GM18867 (cell line): Measurements from ENCODE around the gene STAC2.

Experiments
- ATAC-seq: cut with Tn5 transposase; IDR thresholded peaks from one replicate; pipeline ENCODE4 v1.9.1; 2021; ENCODE audit warnings: mild to moderate bottlenecking, moderate library complexity; ENCODE audit not compliant: unreplicated experiment

STAC2 gene

DNA sequence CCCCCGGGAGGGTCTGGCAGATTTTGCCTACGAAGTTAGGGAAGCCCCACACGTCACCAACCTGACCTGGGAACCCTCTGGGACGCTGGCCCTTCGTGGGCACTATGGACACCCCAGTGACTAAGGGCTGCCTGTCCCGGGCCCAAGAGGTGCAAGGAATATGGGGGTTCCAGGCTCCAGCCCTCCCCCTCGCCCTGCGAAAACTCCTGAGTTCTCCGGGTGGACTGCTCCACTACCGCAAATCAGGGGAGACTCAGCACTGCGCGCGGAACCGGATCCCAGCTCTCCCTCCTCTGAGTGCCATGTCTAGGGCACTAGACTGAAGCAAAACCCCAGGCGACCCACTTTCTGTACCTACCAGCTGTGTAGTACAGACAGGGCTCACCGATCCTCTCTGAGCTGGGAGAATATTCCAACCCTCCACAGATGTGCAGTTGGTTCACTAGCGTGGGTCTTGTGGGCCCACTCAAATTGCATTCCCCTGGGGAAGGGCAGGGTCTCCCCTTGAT, 59.9 kb downstream of the STAC2 start, which contains the start of gene ARL5C:
ARL5C (minus strand) TSS at position 321 of the 509 bp plus-strand sequence. CDS start 401 bp downstream, outside the sequence.
- no peak for ATAC-seq

DNA sequence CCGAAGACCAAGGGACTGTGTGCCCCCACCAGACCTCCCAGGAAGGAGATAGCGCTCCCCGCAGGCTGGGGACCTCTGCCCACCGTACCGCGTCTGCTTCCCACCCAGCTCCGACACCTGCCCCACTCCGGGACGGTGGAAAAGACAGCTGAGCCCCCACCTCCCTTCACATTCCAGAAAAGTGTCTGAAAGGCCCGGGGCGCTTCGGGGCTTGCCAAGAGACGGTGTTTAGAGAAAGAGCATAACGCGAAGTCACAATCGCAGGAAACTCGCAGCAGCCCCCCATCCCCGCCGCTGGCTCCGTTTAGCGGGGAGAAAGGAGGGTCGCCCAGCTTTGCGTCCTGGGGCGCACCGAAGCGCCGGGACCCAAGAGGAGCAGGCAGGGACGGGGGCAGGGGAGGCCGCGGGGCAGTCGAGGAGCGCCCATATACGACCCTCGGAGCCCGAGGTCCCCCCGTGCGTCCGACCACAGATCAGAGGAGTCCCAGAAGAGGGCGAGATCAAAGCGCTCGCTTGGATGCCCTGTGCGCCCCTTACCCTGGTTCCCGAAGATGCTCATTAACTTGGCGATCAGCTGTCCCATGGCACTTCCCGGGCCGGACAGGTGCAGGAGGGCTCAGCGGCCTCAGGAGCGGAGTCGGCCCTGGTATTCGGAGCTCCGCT, 60.4 kb downstream of the STAC2 start:
- ATAC-seq = no peak

DNA sequence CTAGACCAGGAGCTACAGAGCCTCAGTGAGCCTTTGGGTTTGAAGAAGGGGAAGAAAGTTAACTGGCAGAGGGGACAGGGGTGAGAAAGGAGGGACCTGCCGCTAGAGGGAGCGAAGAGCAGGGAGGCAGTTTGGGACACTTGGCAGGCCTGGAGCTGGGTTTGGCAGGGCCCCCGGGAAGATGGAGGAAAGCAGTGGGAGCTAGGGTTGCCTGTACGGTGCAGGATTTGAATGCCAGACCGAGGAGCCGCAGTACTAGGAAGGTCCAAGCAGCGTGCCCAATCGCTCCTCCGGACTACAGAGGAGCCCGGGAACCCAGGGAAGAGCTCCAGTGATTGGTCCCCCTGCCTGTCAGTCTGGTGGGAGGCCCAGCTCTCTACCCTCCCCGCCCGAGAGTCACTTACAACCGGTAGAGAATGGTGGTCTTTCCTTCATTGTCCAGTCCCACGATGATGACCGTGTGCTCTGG, 61.0 kb downstream of the STAC2 start:
- no peak for ATAC-seq

DNA sequence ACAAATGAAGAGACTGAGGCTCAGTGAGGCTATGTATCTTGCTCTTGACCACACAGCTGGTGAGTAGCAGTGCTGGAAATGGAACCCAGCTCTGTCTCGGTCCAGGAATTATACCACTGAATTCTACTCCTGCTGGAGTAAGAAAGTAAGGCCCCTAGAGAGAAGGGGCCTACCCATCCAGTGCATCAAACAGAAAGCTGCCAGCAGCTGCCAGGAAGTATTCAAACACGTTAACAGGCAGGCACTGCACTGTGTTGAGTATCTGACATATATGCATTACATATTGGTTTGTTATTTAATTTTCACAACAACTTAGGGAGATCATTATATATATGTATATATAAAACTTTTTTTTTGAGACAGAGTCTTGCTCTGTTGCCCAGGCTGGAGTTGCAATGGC, 63.8 kb downstream of the STAC2 start:
- no peak for ATAC-seq
